Fibroblast of lung (primary cell): ENCODE results near the gene CERCAM. TPM values are rescaled to one million over a fixed set of nuclear protein-coding genes. Genes with fewer than 3 reads are reported as not detected.
A peak's percentile ranks its signal among the peaks of the same experiment; 100 is the strongest.

Experiments used
- DNase-seq, 2 donors: peaks; one replicate each; pipeline versions ENCODE4 v3.0.0 to v3.0.0-alpha.2; 2010; ENCODE audit warnings: low read depth in 2 of 2
- H2AFZ ChIP-seq: 2 replicates; pipeline ENCODE4 v1.5.1; 2012; ENCODE audit warnings: low read length, control low read depth, inconsistent platforms
- H3K27ac ChIP-seq: 2 replicates; pipeline ENCODE4 v1.5.1; 2011; ENCODE audit warnings: low read length, control low read depth; ENCODE audit not compliant: insufficient read depth
- H3K27me3 ChIP-seq: 2 replicates; pipeline ENCODE4 v1.5.1; 2011; ENCODE audit warnings: mild to moderate bottlenecking, low read length; ENCODE audit not compliant: control insufficient read depth, insufficient read depth
- H3K36me3 ChIP-seq: 2 replicates; pipeline ENCODE4 v1.5.1; 2011; ENCODE audit warnings: low read length; ENCODE audit not compliant: control insufficient read depth, insufficient read depth
- H3K4me1 ChIP-seq: 2 replicates; pipeline ENCODE4 v1.5.1; 2011; ENCODE audit warnings: low read length; ENCODE audit not compliant: control insufficient read depth, insufficient read depth; ENCODE audit errors: extremely low read depth
- H3K4me2 ChIP-seq: 2 replicates; pipeline ENCODE4 v1.5.1; 2011; ENCODE audit warnings: low read length, control low read depth; ENCODE audit not compliant: insufficient read depth; ENCODE audit errors: extremely low read depth
- H3K4me3 ChIP-seq, 4 experiments: fragments of 200-600 bp in 1 of 4; sonication (generic) in 1 of 4; replicated peaks in 1 of 4; 2 replicates each; pipeline ENCODE4 v1.5.1; 2011 to 2016; ENCODE audit warnings: low read length in 4 of 4, low read depth in 3 of 4, mild to moderate bottlenecking in 3 of 4, control low read depth in 2 of 4, inconsistent platforms in 1 of 4, mixed read lengths in 1 of 4; ENCODE audit not compliant: insufficient read depth in 1 of 4; ENCODE audit errors: control extremely low read depth in 1 of 4
- H3K79me2 ChIP-seq: 2 replicates; pipeline ENCODE4 v1.5.1; 2012; ENCODE audit warnings: mild to moderate bottlenecking, low read length, inconsistent platforms; ENCODE audit not compliant: control insufficient read depth, insufficient read depth
- H3K9ac ChIP-seq: 2 replicates; pipeline ENCODE4 v1.5.1; 2011; ENCODE audit warnings: mild to moderate bottlenecking, low read length, control low read depth; ENCODE audit not compliant: insufficient read depth
- H3K9me3 ChIP-seq: 2 replicates; pipeline ENCODE4 v1.5.1; 2012; ENCODE audit warnings: low read depth, low read length; ENCODE audit not compliant: control insufficient read depth, insufficient read depth
- H4K20me1 ChIP-seq: 2 replicates; pipeline ENCODE4 v1.5.1; 2011; ENCODE audit warnings: low read length; ENCODE audit not compliant: control insufficient read depth, insufficient read depth; ENCODE audit errors: extremely low read depth
- CTCF ChIP-seq, 2 donors: IDR thresholded peaks in 1 of 2; conservative IDR thresholded peaks in 1 of 2; 1 replicate in 1 of 2; 2 replicates in 1 of 2; pipeline ENCODE4 v1.5.1; 2011 to 2012; ENCODE audit warnings: low read length in 2 of 2, control low read depth in 1 of 2, inconsistent platforms in 1 of 2, low read depth in 1 of 2, mild to moderate bottlenecking in 1 of 2
- EZH2 ChIP-seq: IDR thresholded peaks from 2 replicates; pipeline ENCODE4 v1.5.1; 2012; ENCODE audit warnings: low read length, control low read depth, mild to moderate bottlenecking; ENCODE audit errors: missing control alignments
- polyA plus RNA-seq, 2 donors: library from polyadenylated mRNA; depleted of rRNA in 1 of 2; stranded (reverse) in 1 of 2; unstranded in 1 of 2; fragments of >200 nt; gene quantifications; 2 replicates each; pipeline ENCODE4 v1.2.1, GENCODE V29; 2011 to 2012; ENCODE audit warnings: missing spikeins in 1 of 2
- total RNA-seq: library from RNA; depleted of rRNA; stranded (reverse); fragments of >200 nt; gene quantifications from 2 replicates; pipeline ENCODE4 v1.2.1, GENCODE V29; 2014

CERCAM gene
- total and polyA plus RNA-seq, 2 donors (not counting 1 experiment from before 2014, with no cell fraction given) = 64.2 to 90.5 TPM

GRCh38 chr9:128434340-128434739 lies 13.7 kb downstream of the CERCAM start:
- Histone ChIP-seq H4K20me1 (no peaks in the 10 kb centered on the region), H3K4me1 (peaks cover 4% of the 10 kb centered on the region), H3K4me2 (no peak overlapping the region), H3K9ac (no peak overlapping the region), H3K79me2 (no peaks in the 10 kb centered on the region), H3K9me3 (no peaks in the 10 kb centered on the region), H2AFZ (no peak overlapping the region), H3K27me3 (no peaks in the 10 kb centered on the region), H3K36me3 (peaks cover 4% of the 10 kb centered on the region), H3K27ac (no peak overlapping the region), H3K4me3 (no peak overlapping the region)
- DNase-seq = no peak
- TF ChIP-seq EZH2 (no peak), CTCF (conservative IDR thresholded peaks at IDR 0.05 in 1 of 2, IDR thresholded peaks at IDR 0.05 in 1 of 2; ENCODE audit: low read depth in 1 of 2, low read length in 2 of 2) (no peak)

GRCh38 chr9:128435611-128436010 lies 15.0 kb downstream of the CERCAM start:
- H3K9ac ChIP-seq = no peak overlapping the region

GRCh38 chr9:128438343-128439109 lies 17.9 kb downstream of the CERCAM start:
- Histone ChIP-seq H3K4me3 (no peak overlapping the region), H3K36me3 (peaks cover 1% of the 10 kb centered on the region), H3K9ac (no peak overlapping the region), H3K27ac (no peak overlapping the region), H3K9me3 (no peaks in the 10 kb centered on the region), H3K79me2 (no peaks in the 10 kb centered on the region), H3K27me3 (no peaks in the 10 kb centered on the region), H3K4me2 (no peak overlapping the region), H3K4me1 (peaks cover 4% of the 10 kb centered on the region), H4K20me1 (no peaks in the 10 kb centered on the region), H2AFZ (peak overlapping the region; percentile 45)
- TF ChIP-seq EZH2 (no peak), CTCF (conservative IDR thresholded peaks at IDR 0.05 in 1 of 2, IDR thresholded peaks at IDR 0.05 in 1 of 2; ENCODE audit: low read depth in 1 of 2, low read length in 2 of 2) (peak; percentile 74 to 95)
- peak; percentile 62 to 80 for DNase-seq

More at GRCh38 chr9:128435611-128436010, 15.0 kb downstream of the CERCAM start:
- no peak overlapping the region for H2AFZ ChIP-seq
- no peaks in the 10 kb centered on the region for H3K79me2 ChIP-seq
- H3K4me3 ChIP-seq = no peak overlapping the region
- H3K36me3 ChIP-seq = peaks cover 4% of the 10 kb centered on the region
- no peak for DNase-seq
- TF ChIP-seq EZH2 (no peak), CTCF (conservative IDR thresholded peaks at IDR 0.05 in 1 of 2, IDR thresholded peaks at IDR 0.05 in 1 of 2; ENCODE audit: low read depth in 1 of 2, low read length in 2 of 2) (no peak)
- H3K4me2 ChIP-seq = no peak overlapping the region
- H3K9me3 ChIP-seq = no peaks in the 10 kb centered on the region
- H4K20me1 ChIP-seq = no peaks in the 10 kb centered on the region
- H3K27ac ChIP-seq = no peak overlapping the region
- H3K4me1 ChIP-seq = peaks cover 4% of the 10 kb centered on the region
- H3K27me3 ChIP-seq = no peaks in the 10 kb centered on the region
